EL (cell line): Measurements from ENCODE around the gene RAB7A.

Experiments
- DNase-seq: peaks from one replicate; pipeline ENCODE4 v3.0.0-alpha.2; 2016

The RAB7A gene

DNA sequence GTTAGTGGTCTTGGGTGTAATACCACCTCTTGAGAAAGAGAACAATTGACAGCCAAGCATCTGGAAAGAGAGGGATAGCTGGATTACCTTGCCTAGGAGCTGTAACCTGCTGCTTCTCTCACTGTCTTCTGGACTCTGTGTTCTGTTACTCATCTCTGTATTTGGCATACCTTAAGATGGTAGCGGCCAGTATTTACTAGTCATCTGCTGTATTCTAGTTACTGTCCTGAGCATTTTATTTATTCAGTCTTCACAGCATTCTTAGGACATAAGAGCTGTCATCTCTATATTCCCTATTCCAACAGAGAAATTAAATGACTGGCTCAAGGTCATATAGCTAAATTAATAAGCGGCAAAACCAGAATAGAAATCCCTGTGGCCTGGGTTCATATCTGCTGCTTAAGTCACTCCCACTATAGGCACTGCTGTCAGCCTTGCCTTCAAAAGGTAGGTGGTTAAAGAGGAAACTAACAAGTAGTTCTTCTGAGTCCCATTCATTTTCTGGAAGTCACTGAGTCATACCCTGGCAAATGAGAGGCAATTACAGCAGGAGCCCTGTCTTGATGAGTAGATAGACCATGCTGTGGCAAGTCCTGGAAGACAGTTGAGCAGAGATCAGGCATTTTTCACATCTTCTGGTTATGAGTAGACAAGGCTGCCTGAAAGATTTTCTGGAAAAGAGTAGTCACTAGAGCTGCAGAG, 68.2 kb downstream of the RAB7A start:
- DNase-seq = peak; percentile 88

DNA sequence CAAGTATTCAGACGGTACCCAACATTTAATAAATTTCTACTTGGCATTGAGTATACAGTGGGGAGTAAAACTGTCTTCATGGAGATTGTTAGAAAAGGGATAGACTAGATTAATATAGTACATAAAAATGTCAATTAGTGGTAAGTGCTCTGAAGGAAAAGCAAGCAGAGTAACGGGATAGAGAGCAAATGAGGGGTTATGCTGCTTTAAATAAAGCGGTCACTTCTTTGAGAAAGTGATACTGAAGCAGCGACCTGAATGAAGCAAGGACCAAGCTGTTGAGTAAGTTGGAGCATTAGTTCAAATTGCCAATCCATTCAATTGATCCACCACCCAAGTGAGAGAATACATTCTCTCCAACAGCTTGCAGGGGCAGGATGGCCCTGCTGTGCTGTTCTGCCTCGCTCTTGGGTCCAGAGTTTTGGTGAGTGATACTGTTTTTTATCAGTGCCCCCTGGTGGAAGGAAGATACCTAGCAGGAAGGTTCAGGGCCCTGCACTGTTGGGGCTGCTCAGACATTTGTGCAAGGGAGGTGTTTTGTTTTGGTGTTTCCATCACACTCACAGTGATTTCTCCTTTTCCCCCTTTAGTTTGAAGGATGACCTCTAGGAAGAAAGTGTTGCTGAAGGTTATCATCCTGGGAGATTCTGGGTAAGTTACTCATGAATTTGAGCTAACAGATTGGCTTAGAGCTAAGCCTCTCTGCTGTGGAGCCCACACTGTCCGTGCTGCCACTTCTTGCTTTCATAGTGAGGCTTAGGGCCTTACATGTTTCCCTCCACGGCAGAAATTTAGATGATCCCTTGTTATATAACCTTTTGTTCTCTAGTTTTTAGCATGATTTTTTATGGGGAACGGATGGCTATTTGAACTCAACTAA, 69.0 kb downstream of the RAB7A start:
- peak; percentile 68 for DNase-seq

DNA sequence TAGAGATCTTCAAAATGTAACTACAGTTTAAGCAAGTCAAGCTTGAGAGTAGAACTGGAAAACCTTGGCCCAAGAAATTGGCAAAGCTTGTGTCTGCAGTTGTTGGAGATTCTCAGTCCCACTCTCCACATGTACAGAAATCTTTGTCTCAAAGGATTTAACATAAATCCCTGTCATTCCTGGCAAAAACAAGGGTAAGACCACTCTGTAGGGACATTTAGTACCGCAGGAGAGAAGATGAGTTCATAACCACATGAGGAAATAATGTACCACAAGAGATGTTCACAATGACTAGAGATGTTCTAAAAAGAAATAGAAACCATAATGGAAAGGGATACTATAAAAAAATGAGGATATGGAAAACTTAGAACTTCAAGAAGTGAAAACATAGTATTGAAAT, 73.7 kb downstream of the RAB7A start:
- DNase-seq = no peak

DNA sequence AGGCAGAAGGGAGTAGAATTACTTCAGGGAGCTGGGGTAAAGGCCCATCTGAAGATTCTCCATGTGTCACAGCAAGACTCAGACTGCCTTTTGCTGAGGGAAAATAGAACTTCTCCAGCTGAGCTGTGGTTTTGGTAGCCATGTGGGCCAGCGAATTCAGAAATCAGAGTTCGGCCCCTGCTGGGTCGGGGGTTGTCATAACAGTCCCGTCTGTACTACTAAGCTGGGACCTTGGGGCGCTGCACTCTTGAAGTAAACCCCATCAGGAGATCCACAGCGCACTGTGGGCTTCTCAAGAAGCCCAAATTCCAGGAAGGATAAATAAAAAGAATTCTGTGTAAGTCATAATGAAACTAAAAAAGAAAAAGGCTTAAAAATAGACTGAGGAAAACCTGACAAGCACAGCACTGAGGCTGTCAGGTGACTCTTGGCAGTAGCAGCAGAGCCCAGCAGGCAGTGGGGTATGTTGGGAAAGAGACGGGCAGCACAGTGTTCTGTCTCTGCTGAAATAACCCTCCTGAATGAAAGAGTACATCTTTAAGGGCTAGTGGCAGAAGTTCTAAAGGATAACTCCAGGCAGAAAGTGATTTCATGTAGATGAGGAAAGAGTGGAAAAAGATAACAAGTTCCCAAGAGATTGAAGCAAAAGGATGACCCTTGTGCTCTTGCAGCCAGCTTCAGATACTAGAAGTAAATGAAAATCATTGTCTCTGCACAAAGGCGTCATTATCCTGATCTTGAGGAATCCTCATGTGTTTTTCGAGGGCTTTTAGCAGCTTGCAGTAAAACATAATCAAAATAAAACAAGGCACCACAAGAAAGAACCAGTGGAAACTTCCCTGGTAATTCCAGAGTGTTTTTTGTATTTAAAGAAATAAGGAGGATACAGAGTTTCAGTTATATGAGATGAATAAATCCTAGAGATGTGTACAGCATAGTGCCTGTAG, 74.5 kb downstream of the RAB7A start:
- DNase-seq = no peak

DNA sequence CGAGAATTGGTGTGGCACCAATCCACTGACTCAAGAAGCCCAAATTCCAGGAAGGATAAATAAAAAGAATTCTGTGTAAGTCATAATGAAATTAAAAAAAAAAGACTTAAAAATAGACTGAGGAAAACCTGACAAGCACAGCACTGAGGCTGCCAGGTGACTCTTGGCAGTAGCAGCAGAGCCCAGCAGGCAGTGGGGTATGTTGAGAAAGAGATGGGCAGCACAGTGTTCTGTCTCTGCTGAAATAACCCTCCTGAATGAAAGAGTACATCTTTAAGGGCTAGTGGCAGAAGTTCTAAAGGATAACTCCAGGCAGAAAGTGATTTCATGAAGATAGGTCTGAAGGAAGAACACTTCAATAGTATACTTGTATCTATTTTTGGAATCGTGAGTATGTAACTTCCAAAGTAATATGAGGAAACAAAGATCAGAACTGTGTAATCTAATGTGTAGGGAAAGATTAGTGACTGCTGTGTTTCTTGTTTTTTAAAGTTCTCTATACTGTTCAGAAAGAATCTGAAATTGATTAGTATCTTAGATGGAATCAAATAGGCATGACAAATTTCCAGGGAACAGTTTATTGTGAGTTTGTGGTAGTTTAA, 75.9 kb downstream of the RAB7A start:
- DNase-seq = no peak

DNA sequence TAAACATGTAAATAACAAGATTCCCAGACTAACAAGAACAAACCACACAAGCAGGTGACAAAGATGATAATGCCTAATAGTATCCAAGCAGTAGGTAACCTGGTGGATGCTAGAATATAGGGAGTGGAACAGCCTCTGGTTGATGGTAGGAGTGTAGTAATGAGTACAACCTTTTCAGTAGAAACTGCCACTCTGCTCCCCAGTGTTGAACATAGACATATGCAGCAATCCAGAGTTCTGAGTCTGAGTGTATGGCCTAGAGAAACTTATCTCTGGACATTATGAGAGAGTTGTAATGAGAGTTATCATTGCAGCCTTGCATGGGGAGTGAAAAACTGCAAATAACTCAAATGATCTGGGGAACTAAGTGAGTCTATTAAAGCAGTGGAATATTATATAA, 77.3 kb downstream of the RAB7A start:
- DNase-seq = no peak

DNA sequence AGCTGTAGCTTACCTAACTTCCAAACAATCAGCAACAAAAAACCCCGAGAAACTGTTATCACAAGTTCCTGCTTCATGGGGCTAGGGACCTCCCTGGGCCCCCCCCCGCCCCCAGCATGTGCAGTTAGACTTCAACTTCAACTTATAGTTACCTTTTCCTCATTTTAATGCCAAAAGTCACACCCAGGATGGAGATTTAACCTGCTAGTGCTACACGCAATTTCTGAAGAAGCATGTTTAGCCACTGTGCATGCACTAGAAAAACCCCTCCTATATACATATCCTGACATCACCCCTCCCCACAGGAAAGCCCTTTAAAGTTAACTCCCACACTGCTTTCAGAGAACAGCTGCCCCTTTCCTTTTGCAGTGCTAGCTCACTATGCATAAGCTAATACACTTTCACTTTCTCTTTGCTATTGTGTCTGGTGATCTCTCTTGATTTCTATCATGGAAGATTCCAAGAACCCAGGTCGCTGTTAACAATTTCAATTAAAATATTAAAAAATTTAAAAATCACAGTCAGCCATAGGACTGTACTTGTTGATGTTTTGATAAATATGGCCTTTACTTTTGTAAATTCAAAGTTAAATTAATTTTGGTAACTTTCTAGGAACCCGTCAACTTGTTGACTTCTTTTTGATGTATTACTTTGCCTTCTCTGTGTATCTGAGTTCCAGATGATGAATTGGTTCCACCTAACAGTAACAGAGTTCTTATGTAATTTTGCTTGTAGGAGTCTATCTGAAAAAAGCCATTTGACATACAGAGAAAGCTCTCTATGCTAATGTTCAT, 78.2 kb downstream of the RAB7A start:
- peak; percentile 31 for DNase-seq

DNA sequence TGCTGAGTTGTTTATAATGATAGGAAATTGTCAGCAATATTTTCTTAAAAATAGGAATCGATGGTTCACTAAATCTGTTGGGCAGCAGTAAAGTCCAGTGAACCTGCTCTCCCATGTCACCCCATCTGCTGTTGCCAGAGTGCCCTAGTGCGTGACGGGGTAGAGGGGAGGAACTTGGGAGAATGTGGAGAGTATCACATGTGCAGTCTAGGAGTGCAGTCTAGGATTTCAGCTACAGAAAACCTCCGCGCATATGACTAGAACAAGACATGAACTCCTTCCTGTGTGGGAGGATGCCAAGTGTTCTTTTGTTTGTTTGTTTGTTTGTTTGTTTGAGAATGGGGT, 78.8 kb downstream of the RAB7A start:
- DNase-seq = no peak

DNA sequence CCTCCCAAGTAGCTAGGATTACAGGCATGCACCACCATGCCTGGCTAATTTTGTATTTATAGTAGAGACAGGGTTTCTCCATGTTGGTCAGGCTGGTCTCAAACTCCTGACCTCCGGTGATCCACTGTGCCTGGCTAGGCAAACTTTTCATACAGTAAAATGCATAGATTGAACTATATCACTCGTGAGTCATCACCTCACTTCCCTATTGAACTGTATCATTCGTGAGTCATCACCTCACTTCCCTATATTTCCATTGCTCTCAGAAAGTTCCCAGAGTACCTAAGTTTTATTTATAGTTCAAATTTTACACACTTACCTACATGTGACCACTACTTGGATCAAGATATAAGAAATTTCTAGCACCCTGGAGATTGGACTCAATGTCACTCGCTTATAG, 79.8 kb downstream of the RAB7A start:
- DNase-seq = peak; percentile 55

DNA sequence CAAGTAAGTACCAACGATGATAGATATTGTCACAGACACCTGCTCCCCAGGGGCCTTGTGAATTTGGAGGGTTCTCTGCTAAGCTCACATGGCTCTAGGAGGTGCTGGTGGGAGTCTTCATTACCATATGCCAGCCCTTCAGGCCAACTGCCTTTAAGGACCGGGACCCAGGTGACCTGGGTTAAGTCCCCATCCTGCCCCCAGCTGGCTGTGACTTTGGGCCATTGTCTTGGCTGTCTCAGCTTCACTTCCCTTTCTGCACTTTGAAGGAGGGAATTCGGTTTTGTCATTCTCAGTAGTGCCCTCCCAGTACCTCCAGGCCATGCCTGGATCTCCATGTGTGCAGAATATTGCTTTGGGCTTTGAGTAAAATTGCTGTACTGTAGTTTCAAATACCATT, 80.6 kb downstream of the RAB7A start:
- DNase-seq = no peak

DNA sequence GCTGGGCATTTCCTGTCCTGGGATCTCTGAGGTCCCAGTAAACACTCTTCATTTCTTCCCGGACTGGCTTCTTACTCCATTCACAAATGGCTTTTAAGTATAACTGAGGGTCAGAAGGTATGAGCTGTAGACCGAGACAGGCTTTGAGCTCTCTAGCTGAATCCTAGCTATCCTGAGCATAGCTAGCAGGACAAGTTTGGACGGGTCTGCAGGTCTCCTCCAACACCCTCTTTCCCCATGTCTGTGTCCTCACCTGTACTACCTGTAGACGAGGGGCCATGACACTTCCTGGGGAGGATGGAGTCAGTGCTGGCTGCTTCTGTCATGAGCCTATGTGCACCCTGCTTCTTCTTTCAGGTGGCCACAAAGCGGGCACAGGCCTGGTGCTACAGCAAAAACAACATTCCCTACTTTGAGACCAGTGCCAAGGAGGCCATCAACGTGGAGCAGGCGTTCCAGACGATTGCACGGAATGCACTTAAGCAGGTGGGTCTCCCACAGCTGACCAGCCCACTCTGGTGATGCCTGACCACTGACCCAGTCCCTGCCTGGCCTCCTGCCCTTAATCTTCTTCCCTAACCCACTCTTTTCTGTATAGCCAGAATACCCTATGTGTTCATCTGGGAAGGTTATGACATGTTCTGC, 81.3 kb downstream of the RAB7A start:
- no peak for DNase-seq

DNA sequence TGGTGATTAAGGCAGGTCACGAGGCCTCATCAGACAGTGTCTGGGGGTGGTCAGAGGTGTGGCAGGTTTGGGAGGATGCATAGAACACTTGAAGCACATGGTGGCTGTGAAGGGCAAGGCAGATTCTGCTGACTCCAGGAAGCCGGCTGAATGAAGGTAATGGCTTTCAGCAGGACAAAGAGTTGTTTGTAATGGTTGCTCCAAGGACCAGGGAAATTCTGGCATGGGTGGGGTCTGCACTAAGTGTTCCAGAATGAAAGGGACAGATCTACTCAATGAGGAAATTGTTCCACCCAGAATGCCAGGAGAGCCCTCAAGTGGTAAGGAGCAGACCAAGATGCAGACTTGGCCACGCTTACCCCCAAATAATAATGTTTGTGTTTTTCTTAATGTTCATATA, 82.7 kb downstream of the RAB7A start:
- no peak for DNase-seq

DNA sequence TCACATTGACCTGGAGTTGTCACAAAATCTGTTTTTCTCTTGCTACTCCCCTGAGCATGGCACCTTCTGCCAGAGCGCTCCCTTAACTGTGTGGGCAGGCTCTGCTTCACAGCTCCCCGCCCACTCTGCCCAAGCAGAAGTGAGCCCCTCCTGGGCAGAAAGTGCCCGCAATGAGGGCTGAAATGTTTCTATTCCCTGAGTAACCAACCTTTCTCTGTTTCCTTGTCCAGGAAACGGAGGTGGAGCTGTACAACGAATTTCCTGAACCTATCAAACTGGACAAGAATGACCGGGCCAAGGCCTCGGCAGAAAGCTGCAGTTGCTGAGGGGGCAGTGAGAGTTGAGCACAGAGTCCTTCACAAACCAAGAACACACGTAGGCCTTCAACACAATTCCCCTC, 87.1 kb downstream of the RAB7A start:
- DNase-seq = no peak

DNA sequence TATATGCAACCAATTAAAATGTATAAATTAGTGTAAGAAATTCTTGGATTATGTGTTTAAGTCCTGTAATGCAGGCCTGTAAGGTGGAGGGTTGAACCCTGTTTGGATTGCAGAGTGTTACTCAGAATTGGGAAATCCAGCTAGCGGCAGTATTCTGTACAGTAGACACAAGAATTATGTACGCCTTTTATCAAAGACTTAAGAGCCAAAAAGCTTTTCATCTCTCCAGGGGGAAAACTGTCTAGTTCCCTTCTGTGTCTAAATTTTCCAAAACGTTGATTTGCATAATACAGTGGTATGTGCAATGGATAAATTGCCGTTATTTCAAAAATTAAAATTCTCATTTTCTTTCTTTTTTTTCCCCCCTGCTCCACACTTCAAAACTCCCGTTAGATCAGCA, 88.1 kb downstream of the RAB7A start:
- no peak for DNase-seq

DNA sequence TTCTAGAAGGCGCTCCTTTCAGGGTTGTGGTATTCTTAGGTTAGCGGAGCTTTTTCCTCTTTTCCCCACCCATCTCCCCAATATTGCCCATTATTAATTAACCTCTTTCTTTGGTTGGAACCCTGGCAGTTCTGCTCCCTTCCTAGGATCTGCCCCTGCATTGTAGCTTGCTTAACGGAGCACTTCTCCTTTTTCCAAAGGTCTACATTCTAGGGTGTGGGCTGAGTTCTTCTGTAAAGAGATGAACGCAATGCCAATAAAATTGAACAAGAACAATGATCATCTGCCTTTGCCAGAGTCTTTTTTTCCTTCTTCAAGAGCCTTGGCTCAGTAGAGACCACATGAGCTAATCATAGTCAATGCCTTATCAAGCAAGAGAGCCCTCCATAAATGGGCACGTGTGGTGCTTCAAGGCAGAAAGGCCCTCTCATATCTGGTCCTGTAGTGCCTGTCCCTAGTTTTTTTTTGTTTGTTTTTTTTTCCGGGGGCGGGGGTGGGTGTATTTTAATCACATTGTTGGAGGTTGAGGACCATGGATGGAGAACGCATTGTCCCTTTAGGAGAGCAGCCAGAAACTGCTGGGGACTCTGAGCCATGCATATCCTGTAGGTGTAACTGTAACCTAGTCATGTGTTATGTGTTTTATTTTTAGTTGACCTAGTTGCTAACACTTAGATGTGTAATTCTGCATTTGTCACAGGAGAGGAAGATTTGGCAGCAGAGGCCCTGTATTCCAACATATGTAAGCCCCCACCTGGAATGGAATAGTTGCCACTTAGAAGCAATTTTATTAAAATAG, 88.7 kb downstream of the RAB7A start:
- no peak for DNase-seq

DNA sequence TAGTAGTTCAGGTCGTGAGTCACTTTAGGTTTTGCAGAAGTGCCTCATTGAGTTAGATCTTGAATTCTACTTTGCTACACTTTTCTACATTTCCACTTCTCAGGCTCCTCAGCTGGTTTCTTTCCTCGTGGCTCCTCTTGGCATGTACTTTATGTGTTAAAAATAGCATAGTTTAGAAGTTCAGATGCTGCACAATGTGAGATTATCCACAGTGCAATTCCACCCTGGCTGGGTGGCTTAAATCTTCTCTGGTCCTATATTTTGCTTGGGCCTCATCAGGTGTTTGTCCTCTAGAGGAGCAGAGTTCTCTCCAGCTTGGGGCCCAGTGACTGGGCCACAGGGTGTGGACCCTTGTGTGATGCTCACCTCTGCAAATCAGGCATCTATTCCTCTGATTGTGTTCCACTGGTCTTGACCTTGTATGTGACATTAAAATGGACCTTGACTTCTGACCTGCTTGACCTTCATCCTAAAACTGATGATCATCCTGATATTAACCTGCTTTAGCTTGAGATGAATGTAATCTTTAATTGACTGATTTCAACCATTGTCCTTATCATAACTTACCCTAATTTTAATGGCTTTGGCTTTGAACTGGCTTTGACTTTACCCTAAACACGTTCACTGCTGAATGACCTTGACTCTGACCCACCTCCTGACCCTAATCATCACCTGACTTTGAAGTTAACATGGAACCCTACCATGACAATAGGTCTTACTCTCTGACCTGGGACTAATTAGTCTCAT, 89.5 kb downstream of the RAB7A start:
- DNase-seq = no peak

DNA sequence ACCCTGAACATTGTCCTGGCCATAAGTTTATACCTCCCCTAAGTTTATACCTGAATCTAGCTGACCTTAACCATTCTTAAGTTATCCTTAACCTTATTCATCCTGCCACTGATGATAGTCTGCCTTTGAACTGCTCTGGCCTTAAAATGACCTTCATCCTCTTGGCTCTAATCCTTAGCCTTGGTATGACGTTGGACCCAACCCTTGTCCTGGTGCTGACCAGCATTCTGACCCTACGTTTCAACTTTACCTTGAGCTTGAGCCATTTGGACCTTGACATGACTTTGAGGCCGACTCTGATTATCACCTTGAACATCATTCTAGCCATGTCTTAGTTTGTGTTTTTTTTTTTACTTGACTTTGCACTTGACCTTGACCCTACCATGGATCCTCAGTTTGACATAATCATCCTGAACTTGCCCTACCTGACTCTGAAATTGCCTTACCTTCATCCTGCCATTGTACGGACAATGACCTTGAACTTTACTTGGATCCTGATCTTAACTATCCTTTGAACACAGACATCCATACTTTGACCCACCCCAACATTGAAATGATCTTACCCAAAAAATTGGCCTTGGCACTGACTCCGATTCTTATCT, 92.3 kb downstream of the RAB7A start:
- no peak for DNase-seq

DNA sequence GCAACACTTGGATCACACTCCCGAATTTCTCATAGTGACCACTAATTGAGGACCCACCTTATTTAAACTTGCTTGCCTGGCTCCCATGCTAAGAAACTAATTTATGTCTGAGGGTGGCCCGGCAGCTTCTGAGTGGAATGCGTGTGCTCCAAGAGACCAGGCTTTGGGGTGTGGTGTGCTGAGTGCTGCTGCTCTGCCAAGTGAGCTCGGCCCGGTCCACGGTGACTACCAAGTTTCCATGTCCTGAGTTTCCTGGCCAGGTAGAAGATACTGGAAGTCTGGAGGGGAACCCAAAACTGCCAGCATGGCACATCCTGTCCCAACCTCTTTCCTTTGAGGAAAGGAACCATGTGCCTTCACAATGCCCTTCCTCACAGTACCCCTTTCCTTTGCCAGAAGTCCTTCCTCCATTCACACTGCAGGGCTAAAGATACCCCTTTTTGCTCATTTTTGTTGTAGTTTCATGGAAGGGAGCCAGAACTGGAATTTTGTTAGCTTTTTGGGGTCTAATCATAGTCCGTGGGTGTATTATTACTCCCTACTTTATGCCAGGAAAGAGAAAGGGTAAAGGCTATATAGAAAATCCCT, 94.4 kb downstream of the RAB7A start:
- DNase-seq = no peak

DNA sequence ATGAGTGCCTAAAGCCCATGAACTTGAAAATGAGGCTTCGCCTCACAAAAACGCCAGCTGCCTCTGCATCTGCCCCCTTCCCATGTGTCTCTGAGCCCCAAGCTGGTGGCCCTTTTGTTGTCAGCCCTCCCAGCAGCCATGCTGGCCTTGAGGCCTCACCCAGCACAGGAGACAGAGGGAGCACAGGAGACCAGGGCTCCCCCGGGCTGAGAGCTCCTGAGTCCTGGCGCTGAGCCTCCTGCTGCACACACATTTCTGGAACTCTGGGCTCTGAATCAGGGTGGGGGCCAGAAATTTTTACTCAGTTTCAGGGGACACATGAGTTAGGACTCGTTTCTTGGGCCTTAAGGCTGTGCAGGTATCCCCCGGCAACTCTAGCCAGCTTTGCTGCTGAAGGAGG, 97.0 kb downstream of the RAB7A start:
- no peak for DNase-seq
